ENCODE measurements around the gene MBNL1.

GRCh38 chr3:152244517-152244888 is 24.2 kb upstream of the MBNL1 start:
- TF ChIP-seq CTCF (IDR thresholded peaks at IDR 0.05; ENCODE audit: low read depth, low read length, missing input control) (no peak), TAF1 (conservative IDR thresholded peaks at IDR 0.05) (no peak), ZBTB33 (IDR thresholded peaks at IDR 0.05) (no peak)

Measured in liver (tissue), 3 donors.